Measurements from ENCODE around the gene OPCML.

Gene OPCML

GRCh38 chr11:133406489-133406888 lies 125.8 kb downstream of the OPCML start:
- DNase-seq, result no peak

GRCh38 chr11:133403900-133404299 lies 128.4 kb downstream of the OPCML start:
- DNase-seq, result no peak

GRCh38 chr11:133402551-133402950 lies 129.8 kb downstream of the OPCML start:
- DNase-seq, result no peak

GRCh38 chr11:133399855-133400625 lies 132.3 kb downstream of the OPCML start:
- DNase-seq, result no peak

- no peak for DNase-seq
Measured at GRCh38 chr11:133399294-133399693, 133.0 kb downstream of the OPCML start.

- DNase-seq, result no peak
Measured at GRCh38 chr11:133390803-133391202, 141.5 kb downstream of the OPCML start.

GRCh38 chr11:133388975-133389568 lies 143.2 kb downstream of the OPCML start:
- no peak for DNase-seq

- DNase-seq, result no peak
Measured at GRCh38 chr11:133388260-133388659, 144.0 kb downstream of the OPCML start.

- no peak for DNase-seq
Measured at GRCh38 chr11:133386852-133387251, 145.4 kb downstream of the OPCML start.

GRCh38 chr11:133386262-133386661 lies 146.0 kb downstream of the OPCML start:
- no peak for DNase-seq

GRCh38 chr11:133385781-133386180 lies 146.5 kb downstream of the OPCML start:
- no peak for DNase-seq

- DNase-seq, result no peak
Measured at GRCh38 chr11:133384731-133385130, 147.6 kb downstream of the OPCML start.

GRCh38 chr11:133383689-133384088 lies 148.6 kb downstream of the OPCML start:
- no peak for DNase-seq

GRCh38 chr11:133383201-133383600 lies 149.1 kb downstream of the OPCML start:
- no peak for DNase-seq

GRCh38 chr11:133382131-133382812 lies 150.0 kb downstream of the OPCML start:
- DNase-seq, result no peak

GRCh38 chr11:133381761-133382130 lies 150.6 kb downstream of the OPCML start:
- no peak for DNase-seq

- DNase-seq, result no peak
Measured at GRCh38 chr11:133366147-133366546, 166.2 kb downstream of the OPCML start.

GRCh38 chr11:133362916-133363315 lies 169.4 kb downstream of the OPCML start:
- DNase-seq, result no peak

GRCh38 chr11:133362156-133362555 lies 170.1 kb downstream of the OPCML start:
- no peak for DNase-seq

- no peak for DNase-seq
Measured at GRCh38 chr11:133361689-133361994, 170.7 kb downstream of the OPCML start.

- DNase-seq, result no peak
Measured at GRCh38 chr11:133360860-133361688, 171.2 kb downstream of the OPCML start.

- no peak for DNase-seq
Measured at GRCh38 chr11:133355095-133355494, 177.2 kb downstream of the OPCML start.

GRCh38 chr11:133354069-133354468 lies 178.2 kb downstream of the OPCML start:
- DNase-seq, result no peak
